GM12872 (cell line): Measurements from ENCODE around the gene GTF2I.

Source experiments
- CTCF ChIP-seq: IDR thresholded peaks from 3 replicates; pipeline ENCODE4 v1.5.1; 2011; ENCODE audit warnings: low read depth, mild to moderate bottlenecking, low read length, moderate library complexity; ENCODE audit not compliant: insufficient read depth

Gene GTF2I

GRCh38 chr7:74655768-74656440 is 1.6 kb upstream of the GTF2I start:
- no peak for TF ChIP-seq CTCF

- TF ChIP-seq CTCF, result 0 out of 3 replicates have a peak, but pooled peaks have one; percentile 9
Observed at GRCh38 chr7:74656441-74656836, 1.1 kb upstream of the GTF2I start.

- TF ChIP-seq CTCF, result no peak
Observed at GRCh38 chr7:74656837-74657691, 454 bp upstream of the GTF2I start.

GRCh38 chr7:74658178-74659004 is 873 bp downstream of the GTF2I start:
- TF ChIP-seq CTCF, result no peak

GRCh38 chr7:74661836-74662794 is 4.6 kb downstream of the GTF2I start:
- peak; percentile 43; the same call in 2 of the 3 replicates for TF ChIP-seq CTCF

GRCh38 chr7:74665296-74665938 is 7.9 kb downstream of the GTF2I start:
- no peak for TF ChIP-seq CTCF
